Gastrocnemius medialis (tissue), 4 donors: Measurements from ENCODE around the gene LAMA2. TPM values are rescaled to one million over a fixed set of nuclear protein-coding genes. Genes with fewer than 3 reads are reported as not detected.

Experiments
- ATAC-seq, 2 donors: fragments of 150-250 bp; one replicate each; pipeline ENCODE4 v1.9.1; 2016
- DNase-seq, 2 donors: peaks; one replicate each; pipeline ENCODE4 v3.0.0-alpha.2; 2019
- H3K27ac ChIP-seq, 4 donors: fragments of 200-600 bp; sonication (generic); 1 replicate in 1 of 4; 2 replicates in 3 of 4; pipeline ENCODE4 v1.5.1; 2016 to 2018; ENCODE audit warnings: mild to moderate bottlenecking in 2 of 4, moderate library complexity in 1 of 4
- H3K27me3 ChIP-seq, 3 donors: fragments of 200-600 bp; sonication (generic) in 2 of 3; 1 replicate in 1 of 3; 2 replicates in 2 of 3; pipeline versions ENCODE4 v1.5.1 to v1.6.0; 2016 to 2019; ENCODE audit warnings: mild to moderate bottlenecking in 1 of 3, moderate library complexity in 1 of 3
- H3K36me3 ChIP-seq, 2 donors: fragments of 200-600 bp; sonication (generic) in 1 of 2; one replicate each; pipeline ENCODE4 v1.5.1; 2017 to 2018
- H3K4me1 ChIP-seq, 2 donors: fragments of 200-600 bp; sonication (generic) in 1 of 2; one replicate each; pipeline ENCODE4 v1.5.1; 2016 to 2017; ENCODE audit warnings: mild to moderate bottlenecking in 2 of 2
- H3K4me3 ChIP-seq, 4 donors: fragments of 200-600 bp; sonication (generic) in 3 of 4; 1 replicate in 1 of 4; 2 replicates in 3 of 4; pipeline ENCODE4 v1.5.1; 2016 to 2019; ENCODE audit warnings: mild to moderate bottlenecking in 2 of 4
- H3K9me3 ChIP-seq, 3 donors: fragments of 200-600 bp; sonication (generic) in 2 of 3; 1 replicate in 1 of 3; 2 replicates in 2 of 3; pipeline ENCODE4 v1.5.1; 2016 to 2019
- POLR2A ChIP-seq, 2 donors: fragments of 450-650 bp; IDR thresholded peaks; one replicate each; pipeline ENCODE4 v1.6.1; 2017; ENCODE audit warnings: antibody characterized with exemption in 2 of 2, mild to moderate bottlenecking in 2 of 2, moderate library complexity in 2 of 2
- in situ Hi-C, 4 donors: fragments of 200-750 bp; cut with MboI; loops; one replicate each; pipeline versions ENCODE4 v1.15.0 to v1.8.0; 2017; ENCODE audit warnings: low sequenced_read_pairs in 4 of 4
- intact Hi-C: fragments of 100-400 bp; cut with DNase I; formaldehyde crosslinking; loops from one replicate; pipeline ENCODE4 v1.15.1; 2023; ENCODE audit warnings: low total_unique reads
- total RNA-seq, 4 donors: library from RNA; depleted of rRNA; stranded (reverse); fragments of >200 nt; gene quantifications; one replicate each; pipeline versions ENCODE4 v1.1.0 to v1.2.3, GENCODE V29; 2016
- TF ChIP-seq, protein P1 (sequence below), 5 experiments: fragments of 450-650 bp in 3 of 5; fragments of 200-600 bp in 2 of 5; sonication (generic) in 2 of 5; IDR thresholded peaks in 4 of 5; conservative IDR thresholded peaks in 1 of 5; 1 replicate in 4 of 5; 2 replicates in 1 of 5; pipeline ENCODE4 v1.5.1; 2016 to 2019; ENCODE audit warnings: antibody characterized with exemption in 5 of 5, mild to moderate bottlenecking in 3 of 5, moderate library complexity in 3 of 5

Gene LAMA2
- total RNA-seq, 4 donors from 2014 or later, result 52.9 to 113 (median 71.3) TPM

DNA sequence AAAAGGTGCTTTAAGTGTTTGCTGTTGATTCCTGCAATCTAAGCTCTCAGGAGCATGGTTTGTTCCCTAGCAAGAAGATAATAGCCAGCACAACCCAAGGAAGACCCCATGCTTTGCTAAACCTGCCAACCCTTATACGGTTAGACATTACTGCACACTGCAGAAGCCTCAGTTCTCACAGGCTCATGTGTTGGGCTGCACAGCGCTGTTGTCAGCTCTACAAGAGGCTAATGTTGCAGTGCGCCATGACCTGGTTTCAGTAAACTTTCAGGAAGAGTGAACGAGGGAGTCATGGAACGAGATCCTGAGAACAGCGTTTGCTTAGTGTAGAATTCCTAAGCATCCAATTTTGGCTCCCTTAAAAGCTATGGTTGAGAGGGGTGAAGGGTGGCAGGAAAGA, 608.5 kb downstream of the LAMA2 start:
- H3K36me3 ChIP-seq, result peaks cover 0 to 7% of the 10 kb centered on the region in 2 donors
- intact Hi-C loops (loop anchor here (5.0 to 10.0 kb wide), 2 partner anchors 533 to 999 kb away; no protein-coding TSS in a partner anchor), in situ Hi-C loops (loop anchor here in 2 of 4 donors (25.0 kb wide), 1 partner anchor 246 kb away; no protein-coding TSS in a partner anchor)
- DNase-seq (no peak), ATAC-seq (peak; percentile 18 to 20)
- no peaks in the 10 kb centered on the region for H3K9me3 ChIP-seq
- peaks cover 23 to 34% of the 10 kb centered on the region in 2 donors for H3K4me1 ChIP-seq
- no peak overlapping the region for H3K4me3 ChIP-seq
- H3K27ac ChIP-seq, result peak overlapping the region; percentile 71 to 83 (median 80)
- TF ChIP-seq, protein P1, sequence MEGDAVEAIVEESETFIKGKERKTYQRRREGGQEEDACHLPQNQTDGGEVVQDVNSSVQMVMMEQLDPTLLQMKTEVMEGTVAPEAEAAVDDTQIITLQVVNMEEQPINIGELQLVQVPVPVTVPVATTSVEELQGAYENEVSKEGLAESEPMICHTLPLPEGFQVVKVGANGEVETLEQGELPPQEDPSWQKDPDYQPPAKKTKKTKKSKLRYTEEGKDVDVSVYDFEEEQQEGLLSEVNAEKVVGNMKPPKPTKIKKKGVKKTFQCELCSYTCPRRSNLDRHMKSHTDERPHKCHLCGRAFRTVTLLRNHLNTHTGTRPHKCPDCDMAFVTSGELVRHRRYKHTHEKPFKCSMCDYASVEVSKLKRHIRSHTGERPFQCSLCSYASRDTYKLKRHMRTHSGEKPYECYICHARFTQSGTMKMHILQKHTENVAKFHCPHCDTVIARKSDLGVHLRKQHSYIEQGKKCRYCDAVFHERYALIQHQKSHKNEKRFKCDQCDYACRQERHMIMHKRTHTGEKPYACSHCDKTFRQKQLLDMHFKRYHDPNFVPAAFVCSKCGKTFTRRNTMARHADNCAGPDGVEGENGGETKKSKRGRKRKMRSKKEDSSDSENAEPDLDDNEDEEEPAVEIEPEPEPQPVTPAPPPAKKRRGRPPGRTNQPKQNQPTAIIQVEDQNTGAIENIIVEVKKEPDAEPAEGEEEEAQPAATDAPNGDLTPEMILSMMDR (IDR thresholded peaks at IDR 0.05 in 4 of 5, conservative IDR thresholded peaks at IDR 0.05 in 1 of 5), result no peak
- no peak for TF ChIP-seq POLR2A (IDR thresholded peaks at IDR 0.05)
- no peaks in the 10 kb centered on the region for H3K27me3 ChIP-seq

DNA sequence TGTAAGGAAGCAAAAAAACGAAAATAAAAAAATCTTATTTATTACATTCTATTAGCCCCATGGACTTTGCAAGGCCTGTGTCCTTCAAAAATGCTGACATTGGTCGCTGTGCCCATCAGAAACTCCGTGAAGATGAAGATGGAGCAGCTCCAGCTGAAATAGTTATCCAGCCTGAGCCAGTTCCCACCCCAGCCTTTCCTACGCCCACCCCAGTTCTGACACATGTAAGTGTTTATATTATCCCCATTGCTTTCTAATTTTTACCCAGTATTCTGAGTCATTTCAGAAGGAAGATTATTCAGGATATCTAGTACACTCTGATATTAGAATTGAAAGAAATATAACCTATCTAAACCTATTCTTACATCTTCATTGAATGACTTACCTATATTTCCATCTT, 609.3 kb downstream of the LAMA2 start:
- no peak for TF ChIP-seq POLR2A (IDR thresholded peaks at IDR 0.05)
- TF ChIP-seq, protein P1 (IDR thresholded peaks at IDR 0.05 in 4 of 5, conservative IDR thresholded peaks at IDR 0.05 in 1 of 5), result no peak
- ATAC-seq (no peak), DNase-seq (no peak)
- peaks cover 23 to 34% of the 10 kb centered on the region in 2 donors for H3K4me1 ChIP-seq
- H3K36me3 ChIP-seq, result peaks cover 0 to 7% of the 10 kb centered on the region in 2 donors
- no peaks in the 10 kb centered on the region for H3K9me3 ChIP-seq
- H3K27ac ChIP-seq, result peak overlapping the region in 2 of 4 donors; percentile 71 to 80
- no peak overlapping the region for H3K4me3 ChIP-seq
- intact Hi-C loops (loop anchor here (5.0 to 10.0 kb wide), 2 partner anchors 533 to 1000 kb away; no protein-coding TSS in a partner anchor), in situ Hi-C loops (loop anchor here in 2 of 4 donors (25.0 kb wide), 1 partner anchor 245 kb away; no protein-coding TSS in a partner anchor)
- no peaks in the 10 kb centered on the region for H3K27me3 ChIP-seq

DNA sequence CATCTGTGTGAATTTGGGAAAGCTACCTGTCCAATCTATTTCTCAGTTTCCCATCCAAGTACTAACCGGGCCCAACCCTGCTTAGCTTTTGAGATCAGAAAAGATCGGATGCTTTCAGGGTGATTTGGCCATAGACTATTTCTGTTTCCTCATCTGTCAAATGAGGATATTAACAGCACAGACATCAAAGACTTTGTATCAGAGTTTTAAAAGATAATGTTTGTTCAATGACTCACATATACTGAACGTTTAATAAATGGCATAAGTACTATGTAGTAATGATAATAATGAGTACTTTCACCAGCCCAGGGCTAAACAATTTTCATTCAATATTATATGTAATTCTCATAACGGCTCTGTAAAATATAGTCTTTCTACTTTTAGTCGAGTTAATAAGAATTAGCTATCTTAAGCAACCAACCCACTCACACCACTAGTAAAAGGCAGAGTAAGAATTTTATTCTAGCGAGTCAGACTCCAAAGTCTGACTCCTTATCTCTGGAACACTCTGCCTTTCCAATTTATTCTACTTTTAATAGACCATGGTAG, 610.5 kb downstream of the LAMA2 start:
- TF ChIP-seq, protein P1 (IDR thresholded peaks at IDR 0.05 in 4 of 5, conservative IDR thresholded peaks at IDR 0.05 in 1 of 5), result no peak
- TF ChIP-seq POLR2A (IDR thresholded peaks at IDR 0.05), result no peak
- no peak for DNase-seq
- in situ Hi-C loops, result loop anchor here in 2 of 4 donors (25.0 kb wide), 1 partner anchor 244 kb away; no protein-coding TSS in a partner anchor
- intact Hi-C loops, result loop anchor here (5.0 to 10.0 kb wide), 2 partner anchors 531 to 1001 kb away; no protein-coding TSS in a partner anchor
- H3K27me3 ChIP-seq, result no peaks in the 10 kb centered on the region
- ATAC-seq, result no peak
- H3K27ac ChIP-seq, result no peak overlapping the region
- H3K36me3 ChIP-seq, result peaks cover 0 to 7% of the 10 kb centered on the region in 2 donors
- no peak overlapping the region for H3K4me3 ChIP-seq
- H3K9me3 ChIP-seq, result no peaks in the 10 kb centered on the region
- H3K4me1 ChIP-seq, result peaks cover 23 to 34% of the 10 kb centered on the region in 2 donors

DNA sequence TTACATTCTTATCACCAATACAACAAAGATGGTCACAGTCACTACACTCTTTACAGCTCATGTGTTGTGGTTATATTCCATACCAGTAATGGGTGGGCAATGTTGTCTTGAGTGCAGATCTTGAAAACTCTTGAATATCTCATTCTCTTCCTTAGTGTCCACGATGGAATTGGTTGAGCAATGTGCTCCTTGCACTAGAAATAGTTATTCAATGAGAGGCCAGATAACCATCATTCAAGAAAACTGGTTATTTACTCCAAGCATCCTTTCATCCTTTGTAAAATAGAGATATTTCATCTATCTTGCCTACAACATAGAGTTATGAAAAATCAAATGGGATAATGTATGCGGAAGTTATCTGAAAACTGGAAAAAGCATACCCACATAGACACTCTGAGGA, 611.2 kb downstream of the LAMA2 start:
- H3K36me3 ChIP-seq, result peaks cover 0 to 7% of the 10 kb centered on the region in 2 donors
- DNase-seq (no peak), ATAC-seq (no peak)
- no peaks in the 10 kb centered on the region for H3K9me3 ChIP-seq
- H3K4me1 ChIP-seq, result peaks cover 20 to 32% of the 10 kb centered on the region in 2 donors
- in situ Hi-C loops (loop anchor here in 2 of 4 donors (25.0 kb wide), 1 partner anchor 243 kb away; no protein-coding TSS in a partner anchor), intact Hi-C loops (loop anchor here (5.0 to 10.0 kb wide), 2 partner anchors 531 to 1002 kb away; no protein-coding TSS in a partner anchor)
- H3K4me3 ChIP-seq, result no peak overlapping the region
- H3K27me3 ChIP-seq, result no peaks in the 10 kb centered on the region
- H3K27ac ChIP-seq, result no peak overlapping the region
- TF ChIP-seq, protein P1 (IDR thresholded peaks at IDR 0.05 in 4 of 5, conservative IDR thresholded peaks at IDR 0.05 in 1 of 5), result no peak
- no peak for TF ChIP-seq POLR2A (IDR thresholded peaks at IDR 0.05)
